HL-60/S4 (cell line): Measurements from ENCODE around the gene CDH4.
"Not testable (repeated sequence)": the region's sequence is repeated elsewhere in the genome, so short reads cannot be mapped to it uniquely, and the experiment has no call there.

Experiments
- in situ Hi-C: fragments of 300-500 bp; cut with MboI; formaldehyde crosslinking; loops from 2 replicates; pipeline ENCODE4 v1.14.3; 2022; ENCODE audit warnings: low sequenced_read_pairs

Gene CDH4

GRCh38 chr20:61407561-61407960, 155.5 kb downstream of the CDH4 start:
- in situ Hi-C loops = no loop called here

DNA sequence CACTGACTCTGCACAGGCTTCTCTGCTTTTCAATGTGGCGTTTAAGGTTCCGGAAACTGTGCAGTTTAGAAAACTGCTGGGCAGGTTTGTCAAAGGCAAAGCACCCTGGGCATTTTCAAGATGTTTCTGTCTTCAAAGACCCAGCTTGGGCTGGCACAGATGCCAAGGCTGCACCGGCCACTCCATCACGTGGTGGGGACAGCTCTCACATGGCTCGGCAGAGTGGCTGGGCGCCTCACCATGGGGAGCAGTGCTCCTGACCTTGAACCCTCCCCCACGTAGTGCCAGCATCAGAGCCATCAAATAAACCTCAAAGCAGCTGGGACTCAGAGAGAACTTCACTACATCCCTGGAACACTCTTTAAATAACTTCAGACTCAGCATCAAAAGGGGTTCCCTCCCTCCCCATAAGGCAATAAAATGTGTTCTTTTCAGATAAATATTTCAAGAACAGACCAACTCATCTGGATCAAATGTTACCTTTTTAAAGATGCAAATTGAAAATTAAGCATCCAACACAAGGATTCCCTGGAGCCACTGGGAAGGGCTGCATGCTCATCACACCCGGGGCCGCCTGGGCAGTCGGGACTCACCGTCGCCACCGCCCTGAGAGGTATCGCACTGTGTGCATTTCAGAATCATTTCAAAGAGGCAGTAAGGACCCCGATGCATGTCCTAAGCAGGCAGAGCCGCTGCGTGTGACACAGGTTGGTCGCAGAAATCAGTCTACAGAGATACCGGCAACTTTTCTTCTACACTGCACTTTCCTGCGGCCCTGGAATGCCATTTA, 157.1 kb downstream of the CDH4 start:
- in situ Hi-C loops = no loop called here

DNA sequence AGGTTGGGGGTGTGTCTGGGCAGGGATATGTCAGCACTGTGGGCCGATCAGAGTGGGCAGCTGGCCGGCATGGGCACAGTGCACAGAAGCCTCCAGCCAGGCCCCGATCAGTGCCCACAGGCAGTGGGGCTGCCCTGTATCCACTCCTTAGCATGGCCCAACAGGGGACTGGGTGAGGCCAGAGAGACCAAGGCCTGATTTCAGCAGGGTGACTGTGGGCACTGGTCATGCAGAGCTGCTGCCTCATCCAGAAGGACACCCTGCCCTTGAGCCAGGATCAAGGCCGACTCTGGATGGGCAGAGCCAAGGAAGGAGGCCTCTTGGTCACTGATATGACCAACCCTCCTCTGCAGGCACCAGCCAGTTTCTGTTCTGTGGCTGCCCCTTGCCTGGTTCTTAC, 159.7 kb downstream of the CDH4 start:
- in situ Hi-C loops = no loop called here

DNA sequence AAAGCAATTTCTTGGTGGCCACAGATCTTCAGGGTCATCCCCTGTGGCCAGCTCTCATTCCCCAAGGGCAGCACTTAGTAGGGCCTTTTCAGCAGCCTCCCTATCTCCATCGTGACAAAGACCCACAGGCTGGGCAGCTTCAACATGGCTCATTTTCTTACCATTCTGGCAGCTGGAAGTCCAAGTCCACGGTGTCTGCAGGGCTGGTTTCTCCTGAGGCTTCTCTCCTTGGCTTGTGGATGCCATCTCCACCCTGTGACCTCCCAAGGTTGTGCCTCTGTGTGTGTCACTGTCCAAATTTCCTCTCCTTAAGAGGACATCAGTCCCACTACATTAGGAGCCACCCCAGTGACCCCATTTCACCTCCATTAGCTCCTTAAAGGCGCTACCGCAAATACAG, 161.7 kb downstream of the CDH4 start:
- in situ Hi-C loops = no loop called here

DNA sequence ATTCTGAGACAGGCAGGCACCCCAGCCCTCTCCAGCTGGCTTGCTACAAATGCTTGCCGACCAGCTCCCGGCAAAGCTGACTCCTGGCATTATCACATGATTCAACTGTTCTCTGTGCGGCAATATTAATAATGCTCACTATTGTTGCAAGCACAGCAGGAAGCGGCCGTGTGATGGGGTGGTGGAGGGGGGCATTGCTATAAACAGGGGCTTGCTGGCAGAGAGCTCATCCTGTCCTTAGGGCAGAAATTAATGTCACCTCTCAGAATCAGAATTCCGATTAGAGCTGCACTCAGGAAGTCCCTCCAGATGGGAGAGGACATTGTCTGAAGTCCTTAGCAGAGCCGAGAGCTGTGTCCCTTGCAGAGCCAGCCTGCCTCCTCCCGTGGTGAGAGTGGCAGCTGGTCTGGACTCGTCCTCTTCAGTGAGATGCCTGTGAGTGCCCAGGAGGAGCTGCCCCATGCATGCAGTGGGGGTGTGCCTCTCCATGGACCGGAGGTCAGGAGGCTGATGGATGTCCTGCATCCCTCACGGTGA, 162.5 kb downstream of the CDH4 start:
- in situ Hi-C loops = no loop called here

DNA sequence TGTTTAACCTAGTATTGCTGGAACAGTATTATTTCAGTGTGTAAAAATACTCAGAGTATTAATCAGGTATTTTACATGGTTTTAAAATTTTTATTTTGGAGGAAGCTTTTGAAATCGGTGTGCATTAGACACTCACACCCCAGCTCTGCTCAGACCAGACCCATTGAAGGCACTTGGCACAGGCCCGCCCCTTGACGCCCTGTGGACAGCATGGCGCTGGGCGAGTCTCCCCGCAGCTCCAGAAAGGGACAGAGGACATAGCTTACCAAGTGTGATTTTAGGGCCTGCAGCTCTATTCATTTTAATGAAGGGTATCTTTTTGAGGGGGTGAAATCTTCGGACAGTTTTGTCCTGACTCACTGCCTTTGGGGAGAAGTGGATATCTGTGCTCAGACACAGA, 164.5 kb downstream of the CDH4 start:
- in situ Hi-C loops = no loop called here

DNA sequence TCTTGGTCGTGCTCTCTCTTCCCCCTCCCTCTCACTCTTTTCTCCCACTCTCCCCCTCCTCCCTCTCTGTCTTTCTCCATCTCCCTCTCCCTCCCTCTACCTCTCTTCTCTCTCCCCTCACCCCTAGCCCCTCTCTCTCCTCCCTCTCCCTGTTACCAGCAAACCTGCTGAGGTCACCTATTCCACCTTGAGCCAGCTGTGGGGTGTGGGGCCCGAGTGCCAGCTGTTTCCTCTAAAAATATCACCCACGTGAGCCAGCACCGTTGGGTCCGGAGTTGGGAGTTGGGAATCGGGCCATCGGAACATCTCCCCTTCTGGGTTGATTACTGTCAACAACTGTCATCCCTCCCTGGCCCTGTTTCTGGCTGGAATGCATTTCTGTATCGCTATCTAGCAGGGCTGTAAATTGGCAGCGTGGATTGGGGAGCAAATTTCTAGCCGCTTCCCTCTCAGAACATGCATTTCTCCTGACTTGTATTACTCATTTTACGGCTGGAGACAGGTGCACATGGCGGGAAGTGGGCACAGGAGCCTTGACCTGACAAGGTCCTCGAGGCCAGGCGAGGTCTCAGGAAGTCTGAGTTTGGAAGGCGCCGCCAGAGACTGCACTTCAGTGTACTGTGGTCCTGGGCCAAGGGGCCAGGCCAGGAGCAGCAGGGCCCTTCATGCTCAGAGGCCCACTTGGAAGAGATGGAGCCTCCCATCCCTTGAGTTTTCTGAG, 165.3 kb downstream of the CDH4 start:
- in situ Hi-C loops = no loop called here

DNA sequence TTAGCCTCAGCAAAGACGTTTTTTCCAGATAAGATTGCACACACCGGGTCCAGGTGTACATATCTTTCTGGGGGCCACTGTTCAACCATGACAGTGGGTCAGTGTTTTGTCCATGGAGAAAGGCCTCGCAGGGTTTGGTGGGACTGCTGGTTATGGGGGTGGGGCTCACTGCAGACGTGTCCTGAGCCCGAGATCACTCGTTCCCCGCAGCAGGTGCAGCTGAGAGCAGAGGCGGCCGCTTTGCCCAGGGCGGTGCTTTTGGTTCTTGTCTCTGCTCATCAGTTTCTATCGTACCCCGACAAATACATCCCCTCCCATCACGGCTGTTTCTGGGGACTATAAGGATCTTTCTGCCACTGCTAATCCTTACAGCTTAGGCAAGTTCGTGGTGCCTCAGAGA, 166.9 kb downstream of the CDH4 start:
- in situ Hi-C loops = no loop called here

DNA sequence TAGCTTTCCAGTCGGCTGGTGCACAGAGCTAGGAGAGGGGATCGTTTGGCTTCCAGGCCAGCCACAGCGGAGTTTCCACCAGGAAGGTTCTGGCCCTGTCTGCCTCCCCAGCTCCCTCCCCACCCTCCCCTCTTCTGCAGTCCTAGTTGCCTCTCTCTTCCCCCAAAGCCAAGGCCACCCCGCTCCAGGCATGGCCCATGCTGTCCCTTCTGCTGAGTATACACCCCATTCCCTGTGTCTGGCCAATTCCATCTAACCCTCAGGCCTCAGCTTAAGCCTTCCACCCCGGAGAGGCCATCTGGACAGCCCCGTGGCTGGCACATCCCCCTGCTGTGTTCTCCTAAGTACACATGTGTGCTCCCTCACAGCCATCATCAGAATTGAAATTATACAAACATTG, 167.4 kb downstream of the CDH4 start:
- in situ Hi-C loops = no loop called here

GRCh38 chr20:61420056-61420455, 168.0 kb downstream of the CDH4 start:
- in situ Hi-C loops = no loop called here

- in situ Hi-C loops = no loop called here
These were observed 168.7 kb downstream of the CDH4 start for GRCh38 chr20:61420781-61421180.

DNA sequence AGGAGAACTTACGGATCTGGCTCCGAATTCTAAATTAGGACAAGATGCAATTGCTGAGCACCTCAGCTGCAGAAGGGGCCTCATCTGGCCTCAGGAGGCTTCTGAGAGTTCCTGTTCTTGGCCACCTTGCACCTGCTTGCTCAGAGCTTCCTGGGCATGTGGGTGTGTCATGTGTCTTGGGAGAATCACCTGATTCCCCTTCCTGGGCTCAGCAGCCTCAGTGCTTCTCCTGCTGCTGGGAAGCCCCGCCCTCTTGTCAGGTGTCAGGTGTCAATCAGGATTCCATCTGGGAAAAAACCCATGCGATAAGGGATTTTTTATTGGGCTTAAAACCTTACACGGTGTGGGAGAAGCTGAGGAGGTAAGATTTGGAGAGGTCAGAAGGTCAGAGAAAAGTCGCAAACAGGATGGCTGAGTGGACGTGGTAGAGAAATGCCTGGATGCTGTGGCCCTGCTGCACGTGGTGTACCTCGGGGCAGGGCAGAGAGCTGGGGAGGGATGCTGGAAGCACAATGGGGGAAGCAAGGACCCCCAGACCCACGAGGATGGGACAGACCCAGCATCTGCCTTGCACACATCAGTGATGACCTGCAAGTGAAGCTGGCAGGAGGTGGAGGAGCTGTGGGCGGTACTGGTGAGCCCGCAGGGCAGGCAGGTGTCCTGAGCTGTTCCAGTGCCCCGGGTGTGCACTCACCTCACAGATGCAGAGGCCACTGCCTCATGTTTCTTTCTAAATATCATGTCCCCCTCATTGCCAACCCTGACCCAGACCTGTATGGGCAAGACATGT, 170.8 kb downstream of the CDH4 start:
- in situ Hi-C loops = no loop called here

- in situ Hi-C loops = no loop called here
These were observed 172.1 kb downstream of the CDH4 start for GRCh38 chr20:61424011-61424627.

- in situ Hi-C loops = no loop called here
These were observed 172.8 kb downstream of the CDH4 start for GRCh38 chr20:61424628-61425420.

DNA sequence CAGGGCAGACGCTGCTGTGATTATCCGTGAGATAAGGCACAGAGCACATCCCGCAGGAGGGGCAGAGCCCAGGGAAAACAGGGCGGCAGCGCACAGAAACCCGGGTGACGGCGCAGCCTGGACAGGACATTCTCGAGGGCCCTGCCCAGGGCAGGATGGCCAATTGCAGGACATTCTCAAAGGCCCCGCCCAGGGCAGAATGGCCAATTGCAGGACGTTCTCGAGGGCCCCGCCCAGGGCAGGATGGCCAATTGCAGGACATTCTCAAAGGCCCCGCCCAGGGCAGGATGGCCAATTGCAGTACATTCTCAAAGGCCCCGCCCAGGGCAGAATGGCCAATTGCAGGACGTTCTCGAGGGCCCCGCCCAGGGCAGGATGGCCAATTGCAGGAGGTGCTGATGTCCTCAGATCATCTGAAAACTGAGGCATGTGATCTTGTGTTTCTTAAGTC, 173.5 kb downstream of the CDH4 start:
- in situ Hi-C loops = not testable (repeated sequence)

DNA sequence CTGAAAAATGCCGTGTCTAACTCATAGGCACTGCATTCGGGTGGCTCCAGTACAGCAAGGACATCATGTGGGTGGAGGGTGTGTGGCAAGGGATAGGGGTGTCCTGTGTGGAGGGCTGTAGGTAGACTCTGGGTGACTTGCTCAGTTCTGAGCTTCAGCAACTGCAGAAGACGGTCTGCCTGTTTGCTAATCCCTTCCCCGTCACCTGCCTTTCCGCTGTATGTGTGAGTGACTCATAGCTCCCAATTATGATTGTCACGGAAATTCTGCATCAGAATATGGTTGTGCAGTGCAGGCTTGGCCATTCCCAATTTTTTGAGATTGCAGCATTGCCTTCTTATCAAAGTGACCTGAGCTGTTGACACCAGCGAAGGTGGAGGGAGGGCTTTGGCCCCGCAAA, 174.3 kb downstream of the CDH4 start:
- in situ Hi-C loops = no loop called here

DNA sequence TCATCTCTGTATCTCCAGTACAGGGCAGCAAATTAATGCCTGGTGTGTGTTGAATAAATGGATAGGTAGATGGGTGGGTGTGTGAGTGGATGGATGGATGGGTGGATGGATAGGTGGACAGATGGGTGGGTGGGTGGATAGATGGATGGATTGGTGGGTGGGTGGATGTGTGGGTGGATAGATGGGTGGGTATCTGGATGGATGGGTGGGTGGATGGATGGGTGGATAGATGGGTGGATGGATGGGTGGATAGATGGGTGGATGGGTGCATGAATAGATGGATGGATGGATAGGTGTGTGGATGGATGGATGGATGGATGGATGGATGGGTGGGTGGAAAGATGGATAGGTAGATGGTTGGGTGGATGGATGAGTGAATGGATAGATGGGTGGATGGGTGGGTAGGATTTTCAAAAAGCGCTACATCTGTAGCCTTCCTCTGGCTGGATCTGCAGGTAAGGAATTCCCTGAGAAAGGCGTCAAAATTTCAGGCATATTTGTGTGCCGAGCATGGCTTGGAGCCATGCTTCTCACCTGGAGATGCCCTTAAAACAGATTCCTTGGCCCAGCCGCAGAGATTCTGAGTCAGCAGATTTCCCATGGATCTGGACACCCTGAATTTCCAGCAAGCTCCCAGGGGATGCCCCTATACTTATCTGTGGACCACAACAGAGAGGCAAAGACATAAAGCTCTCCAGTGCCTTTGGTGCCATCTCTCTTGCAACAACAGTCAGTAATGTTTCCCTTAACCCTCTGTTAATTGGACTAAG, 177.6 kb downstream of the CDH4 start:
- in situ Hi-C loops = no loop called here

DNA sequence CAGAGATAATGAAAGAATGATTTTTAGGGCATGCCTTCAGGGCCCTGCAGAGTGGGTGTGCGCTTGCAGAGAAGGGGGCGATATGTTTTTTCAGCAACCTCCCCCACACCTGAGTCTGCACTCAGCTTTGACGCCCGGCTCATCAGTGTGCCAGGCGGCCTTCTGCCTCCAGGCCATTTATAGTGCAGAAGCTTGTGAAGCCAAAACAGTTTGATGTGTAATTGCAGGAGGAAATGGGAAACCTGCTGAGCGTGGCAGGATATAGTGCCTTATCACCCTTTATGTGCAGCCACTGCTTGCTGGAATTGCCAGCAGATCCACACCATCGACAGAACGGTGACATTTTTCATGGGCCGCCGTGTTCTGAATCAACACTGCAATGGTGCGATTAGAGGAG, 178.2 kb downstream of the CDH4 start:
- in situ Hi-C loops = no loop called here

- in situ Hi-C loops = no loop called here
These were observed 181.1 kb downstream of the CDH4 start for GRCh38 chr20:61433176-61433575.
